Endometrial microvascular endothelial cells (primary cell): ENCODE results near the gene SASH1. TPM values are rescaled to one million over a fixed set of nuclear protein-coding genes. Genes with fewer than 3 reads are reported as not detected.

Source experiments
- in situ Hi-C: cut with HindIII; loops from 2 replicates; pipeline ENCODE4 v1.10.0; 2017; ENCODE audit warnings: low sequenced_read_pairs, low pct_unique_long_range_greater_than_20kb; ENCODE audit errors: inconsistent ontology term
- total RNA-seq: library from RNA; depleted of rRNA; stranded (reverse); fragments of >200 nt; gene quantifications from one replicate; pipeline ENCODE4 v1.2.3, GENCODE V29; 2015; ENCODE audit errors: inconsistent ontology term

SASH1 gene
- total RNA-seq, 1 donor from 2014 or later, result 75.4 TPM

DNA sequence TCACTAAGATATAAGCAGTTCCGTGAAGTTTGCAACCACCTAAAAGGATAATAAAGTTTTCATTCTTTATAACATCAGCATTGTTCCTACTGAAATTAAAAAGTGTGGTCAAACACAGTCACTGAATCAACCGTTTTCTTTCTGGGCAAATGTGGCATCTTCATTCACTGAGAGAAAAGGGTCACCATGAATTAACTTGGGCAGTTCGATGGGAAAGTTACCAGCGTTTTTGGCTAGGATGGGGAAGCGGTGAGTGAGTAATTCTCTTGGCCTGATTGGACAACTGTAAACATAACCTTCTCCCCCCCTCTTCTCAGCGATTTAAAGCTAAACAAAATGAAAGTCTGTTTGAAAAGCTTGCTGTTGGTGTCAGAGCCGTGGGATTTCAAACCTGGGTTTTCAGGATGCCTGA is 181.8 kb downstream of the SASH1 start:
- in situ Hi-C loops, result no loop called here

GRCh38 chr6:148524976-148525375 is 182.3 kb downstream of the SASH1 start:
- in situ Hi-C loops, result no loop called here

DNA sequence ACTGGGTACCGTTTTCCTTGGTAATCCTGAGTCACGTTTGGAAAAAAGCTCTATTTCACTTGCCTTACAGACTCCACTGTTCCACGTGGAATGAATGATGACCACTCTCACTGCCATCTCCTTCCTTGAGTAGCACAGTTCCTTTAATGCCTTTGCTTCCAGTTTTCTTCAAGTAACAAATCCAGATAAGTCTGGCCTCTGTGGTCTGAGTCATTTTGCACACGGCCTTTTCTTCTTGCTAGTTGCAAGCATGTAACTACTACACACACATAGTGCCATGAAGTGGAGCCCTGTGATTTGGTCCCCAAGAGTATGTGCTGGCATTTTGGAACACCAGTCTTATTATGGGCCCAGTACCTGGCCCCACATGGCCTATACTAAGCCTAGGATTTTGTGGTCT is 182.8 kb downstream of the SASH1 start:
- in situ Hi-C loops, result no loop called here

DNA sequence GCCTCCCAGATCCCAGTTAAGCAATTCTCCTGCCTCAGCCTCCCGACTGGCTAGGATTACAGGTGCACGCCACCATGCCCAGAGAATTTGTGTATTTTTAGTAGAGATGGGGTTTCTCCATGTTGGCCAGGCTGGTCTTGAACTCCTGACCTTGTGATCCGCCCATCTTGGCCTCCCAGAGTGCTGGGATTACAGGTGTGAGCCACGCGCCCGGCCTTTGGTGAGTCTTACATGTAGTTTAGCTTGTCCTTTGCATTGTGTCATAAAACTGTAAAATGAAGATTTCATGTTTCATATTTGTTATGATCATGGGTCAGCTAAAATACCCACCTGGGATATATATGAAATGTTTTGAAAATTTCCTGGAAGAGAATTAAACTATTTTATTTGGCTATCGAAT is 183.5 kb downstream of the SASH1 start:
- in situ Hi-C loops, result no loop called here

DNA sequence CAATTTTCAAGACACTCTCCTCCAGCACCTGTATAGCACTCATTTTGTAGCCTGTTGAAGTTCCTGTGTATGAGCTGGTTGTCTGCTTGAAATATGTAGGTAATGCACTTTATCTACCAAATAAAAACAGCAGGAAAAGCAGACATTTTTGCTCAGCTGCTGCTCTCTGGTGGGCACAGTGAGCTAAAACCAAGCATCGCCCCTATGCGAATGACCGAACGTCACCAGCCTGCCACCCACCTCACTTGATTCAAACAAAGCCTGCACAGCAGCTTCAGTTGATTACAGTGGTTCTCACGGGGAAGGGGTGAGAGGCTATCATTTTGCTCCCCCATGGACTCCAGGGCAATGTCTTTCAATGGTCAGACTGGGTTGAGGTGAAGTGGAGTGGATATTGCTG is 185.7 kb downstream of the SASH1 start:
- in situ Hi-C loops, result no loop called here

DNA sequence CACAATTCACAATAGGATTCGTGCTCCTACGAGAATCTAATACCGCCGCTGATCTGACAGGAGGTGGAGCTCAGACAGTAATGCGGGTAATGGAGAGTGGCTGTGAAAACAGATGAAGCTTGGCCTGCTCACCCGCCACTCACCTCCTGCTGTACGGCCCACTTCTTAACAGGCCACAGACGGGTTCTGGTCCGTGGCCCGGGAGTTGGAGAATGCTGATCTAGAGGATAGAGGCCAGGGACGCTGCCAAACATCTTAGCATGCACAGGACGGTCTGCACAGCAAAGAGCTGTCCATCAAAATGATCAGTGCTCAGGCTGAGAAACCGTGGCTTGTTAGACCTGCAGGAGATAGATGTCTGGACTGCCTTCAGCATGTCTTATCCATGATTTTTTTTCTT is 186.4 kb downstream of the SASH1 start:
- in situ Hi-C loops, result no loop called here

DNA sequence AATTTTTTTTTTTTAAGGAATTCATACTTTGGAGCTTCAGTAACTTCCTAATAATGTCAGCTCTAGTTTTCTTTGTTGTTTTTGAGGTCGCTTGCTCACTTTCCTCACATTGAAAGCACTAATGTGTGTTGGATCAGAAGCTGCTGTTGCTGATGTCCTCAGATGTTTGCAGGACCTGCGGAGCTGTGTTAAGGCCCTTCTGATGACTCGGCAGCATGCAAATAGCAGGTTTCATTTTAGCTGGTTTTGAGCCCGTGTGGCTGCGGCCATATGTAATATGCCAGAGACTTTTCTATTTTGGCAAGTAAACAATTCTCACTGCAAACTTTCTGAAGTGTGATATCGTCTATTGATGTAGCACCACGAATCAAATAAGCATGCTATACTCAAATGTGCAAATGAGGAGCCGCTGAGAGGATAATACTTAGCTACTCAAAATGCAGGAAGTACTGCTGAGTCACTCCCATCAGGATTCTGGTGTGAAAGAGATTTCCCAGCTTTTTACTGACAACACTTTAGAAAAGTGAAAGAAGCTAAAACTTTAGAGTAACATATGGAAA is 187.8 kb downstream of the SASH1 start:
- in situ Hi-C loops, result no loop called here

DNA sequence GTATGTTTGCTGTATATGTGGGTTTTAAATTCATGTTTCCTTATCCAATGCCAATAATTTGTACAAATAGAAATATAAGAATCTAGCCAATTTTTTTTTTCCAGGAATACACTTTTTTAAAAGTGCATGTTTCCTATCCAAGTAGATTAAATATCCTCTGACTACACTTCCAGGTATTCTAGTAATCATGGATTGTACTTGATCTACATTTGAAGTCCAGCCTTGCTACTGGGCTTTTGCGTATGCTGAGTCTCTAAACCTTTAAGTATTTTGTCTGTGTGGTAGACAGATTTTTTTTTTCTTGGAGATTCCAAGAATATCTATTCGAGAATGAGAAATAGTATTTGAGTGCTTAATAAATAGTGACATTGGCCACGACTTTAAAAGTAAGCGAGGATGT is 188.3 kb downstream of the SASH1 start:
- in situ Hi-C loops, result no loop called here

- in situ Hi-C loops, result no loop called here
These were observed 190.1 kb downstream of the SASH1 start for GRCh38 chr6:148532698-148533097.

- in situ Hi-C loops, result no loop called here
These were observed 190.9 kb downstream of the SASH1 start for GRCh38 chr6:148533309-148534107.

DNA sequence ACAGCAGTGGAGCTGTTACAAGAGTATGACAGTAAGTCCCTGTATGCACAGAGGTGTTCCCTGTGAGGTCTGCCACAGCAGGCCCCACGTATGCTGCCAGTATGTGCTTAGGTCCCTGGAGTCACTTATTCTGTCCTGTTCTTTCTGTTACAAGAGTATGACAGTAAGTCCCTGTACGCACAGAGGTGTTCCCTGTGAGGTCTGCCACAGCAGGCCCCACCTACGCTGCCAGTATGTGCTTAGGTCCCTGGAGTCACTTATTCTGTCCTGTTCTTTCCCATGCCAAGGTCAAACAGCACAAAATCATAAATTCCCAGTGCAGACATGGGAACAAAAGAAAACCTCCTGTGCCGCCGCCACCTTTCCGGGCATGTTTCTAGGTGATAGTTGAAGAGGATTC is 192.2 kb downstream of the SASH1 start:
- in situ Hi-C loops, result no loop called here

DNA sequence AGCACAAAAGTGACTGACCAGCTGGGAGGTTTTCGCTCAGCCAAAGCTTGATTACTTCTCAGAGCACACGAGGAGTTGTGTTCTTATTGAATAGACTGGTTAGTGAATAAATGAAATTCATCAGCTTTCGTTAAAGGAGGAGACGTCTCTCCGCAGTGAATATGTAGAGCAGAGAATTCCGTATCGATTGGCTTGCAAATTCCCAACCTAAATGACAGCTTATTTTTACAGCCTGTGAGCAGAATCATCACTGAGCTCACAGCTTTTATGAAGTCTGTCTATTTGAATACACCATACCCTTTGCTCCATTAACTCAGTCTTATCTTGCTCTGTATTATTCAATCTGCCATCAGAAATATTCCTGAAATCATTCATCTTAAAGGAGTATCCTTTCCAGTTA is 192.7 kb downstream of the SASH1 start:
- in situ Hi-C loops, result no loop called here

DNA sequence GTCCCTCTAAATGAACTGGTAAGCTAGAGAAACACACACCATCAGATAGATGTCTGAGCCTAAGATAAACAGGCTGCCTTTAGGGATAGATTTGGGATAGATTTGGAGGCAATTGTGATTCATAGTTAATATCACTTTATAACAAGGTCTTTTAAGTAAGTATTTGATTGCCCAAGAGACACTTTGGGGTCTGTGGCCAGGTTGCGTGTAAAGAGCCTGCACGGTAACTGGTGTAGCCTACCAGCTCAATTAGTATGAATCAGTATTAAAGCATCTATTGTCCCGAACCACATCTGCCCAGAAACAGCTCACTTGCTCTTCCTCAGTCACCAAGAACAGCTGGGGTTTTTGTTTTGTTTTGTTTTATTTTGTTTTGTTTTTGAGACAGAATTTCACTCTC is 193.3 kb downstream of the SASH1 start:
- in situ Hi-C loops, result no loop called here

- in situ Hi-C loops, result no loop called here
These were observed 195.9 kb downstream of the SASH1 start for GRCh38 chr6:148538261-148539190.

GRCh38 chr6:148543540-148543939 is 200.9 kb downstream of the SASH1 start:
- in situ Hi-C loops, result no loop called here

DNA sequence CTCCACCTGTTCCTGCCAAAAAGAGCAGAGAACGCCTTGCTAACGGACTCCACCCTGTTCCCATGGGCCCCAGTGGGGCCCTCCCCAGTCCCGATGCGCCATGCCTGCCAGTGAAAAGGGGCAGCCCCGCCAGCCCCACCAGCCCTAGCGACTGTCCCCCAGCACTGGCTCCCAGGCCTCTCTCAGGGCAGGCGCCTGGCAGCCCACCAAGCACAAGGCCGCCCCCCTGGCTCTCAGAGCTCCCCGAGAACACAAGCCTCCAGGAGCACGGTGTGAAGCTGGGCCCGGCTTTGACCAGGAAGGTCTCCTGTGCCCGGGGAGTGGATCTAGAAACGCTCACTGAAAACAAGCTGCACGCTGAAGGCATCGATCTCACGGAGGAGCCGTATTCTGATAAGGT is 201.8 kb downstream of the SASH1 start:
- in situ Hi-C loops, result no loop called here

DNA sequence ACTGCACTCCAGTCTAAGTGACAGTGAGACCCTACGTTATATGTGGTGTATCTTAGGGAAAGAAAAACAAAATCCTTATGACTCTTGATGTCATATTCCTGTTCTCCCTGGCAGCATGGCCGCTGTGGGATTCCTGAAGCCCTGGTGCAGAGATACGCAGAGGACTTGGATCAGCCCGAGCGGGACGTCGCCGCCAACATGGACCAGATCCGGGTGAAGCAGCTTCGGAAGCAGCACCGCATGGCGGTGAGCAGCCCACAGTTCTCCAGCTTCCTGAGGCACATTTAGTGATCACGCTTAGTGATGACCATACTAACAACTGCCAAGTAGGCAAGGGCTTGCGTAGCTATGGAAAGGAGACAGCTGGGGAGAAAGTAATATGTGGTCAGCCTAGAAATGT is 203.3 kb downstream of the SASH1 start:
- in situ Hi-C loops, result no loop called here

DNA sequence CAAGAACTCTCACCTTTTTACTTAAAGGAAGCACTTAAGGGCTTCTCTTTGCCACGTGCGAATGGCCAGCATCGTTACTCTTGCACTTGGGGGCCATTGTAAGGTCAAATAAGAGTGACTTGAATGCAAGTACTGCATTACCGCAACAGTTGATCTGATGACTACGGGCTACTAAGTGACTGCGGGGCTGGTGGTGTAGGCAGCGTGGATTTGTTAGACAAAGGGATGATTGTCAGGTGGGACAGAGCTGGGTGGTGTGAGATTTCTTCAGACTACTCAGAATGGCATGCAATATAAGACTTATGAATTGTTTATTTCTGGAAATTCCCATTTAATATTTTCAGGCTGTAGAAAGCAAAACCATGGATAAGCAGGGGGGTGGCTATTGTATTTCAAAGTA is 204.5 kb downstream of the SASH1 start:
- in situ Hi-C loops, result no loop called here

DNA sequence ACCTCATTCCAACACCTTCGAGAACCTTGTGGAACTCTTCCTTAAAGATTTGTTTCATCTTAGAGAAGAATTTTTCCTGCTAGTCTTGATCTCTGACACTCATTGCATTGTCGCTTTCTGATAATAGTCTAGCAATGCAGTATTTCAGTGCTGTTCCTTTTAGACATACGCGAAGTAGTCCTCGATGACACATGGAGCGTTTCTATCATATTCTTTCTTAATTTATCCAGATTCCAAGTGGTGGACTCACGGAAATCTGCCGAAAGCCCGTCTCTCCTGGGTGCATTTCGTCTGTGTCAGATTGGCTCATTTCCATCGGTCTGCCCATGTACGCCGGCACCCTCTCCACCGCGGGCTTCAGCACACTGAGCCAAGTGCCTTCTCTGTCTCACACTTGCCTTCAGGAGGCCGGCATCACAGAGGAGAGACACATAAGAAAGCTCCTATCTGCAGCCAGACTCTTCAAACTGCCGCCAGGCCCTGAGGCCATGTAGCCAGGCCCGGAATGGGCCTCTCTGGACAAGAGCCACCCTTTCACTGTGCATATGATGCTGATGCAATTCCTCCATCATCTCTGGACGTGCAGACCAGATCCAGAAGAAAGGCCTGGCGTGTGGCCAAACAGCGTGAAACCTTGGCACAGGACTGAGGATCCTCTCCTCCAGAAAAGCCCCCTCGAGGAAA is 205.6 kb downstream of the SASH1 start:
- in situ Hi-C loops, result no loop called here
